ENCODE data around the gene MPDZ. TPM values are rescaled to one million over a fixed set of nuclear protein-coding genes. Genes with fewer than 3 reads are reported as not detected.

MPDZ gene
- total and polyA plus RNA-seq, 2 of the 13 experiments (the other 11 are each of a cell fraction or from before 2014, with no cell fraction given), result 12.4 to 14.7 TPM

- FAIRE-seq (no peak), DNase-seq (ENCODE audit: low spot score) (no peak), ATAC-seq (no peak)
- TF ChIP-seq SRF (IDR thresholded peaks at IDR 0.05; ENCODE audit: low read depth, low read length) (no peak), ZNF18 (CRISPR knock-in tag; IDR thresholded peaks at IDR 0.05; ENCODE audit: insufficient replicate concordance) (no peak), RBAK (CRISPR knock-in tag; IDR thresholded peaks at IDR 0.05) (no peak), ZNF136 (CRISPR knock-in tag; IDR thresholded peaks at IDR 0.05; ENCODE audit: low read depth) (no peak), ZKSCAN8 (CRISPR knock-in tag; IDR thresholded peaks at IDR 0.05; ENCODE audit: borderline replicate concordance) (no peak), ISL2 (CRISPR knock-in tag; IDR thresholded peaks at IDR 0.05) (no peak)
- H3K27ac ChIP-seq (ENCODE audit: extremely low read length, insufficient read depth, low read length), result no peak overlapping the region
- H3K36me3 ChIP-seq (replicated peaks in 1 of 2; ENCODE audit: control insufficient read depth in 1 of 2, insufficient read depth in 2 of 2, low read length in 2 of 2), result no peaks in the 10 kb centered on the region
- intact Hi-C loops (cut with micrococcal nuclease; ENCODE audit: unreplicated experiment) (no loop called here), in situ Hi-C loops (cut with HindIII; ENCODE audit: extremely low pct_ligation_motif_present, low pct_unique_long_range_greater_than_20kb) (no loop called here)
- H3K9ac ChIP-seq (ENCODE audit: insufficient read depth, low read depth, low read length), result no peak overlapping the region
- ChIA-PET CTCF (ENCODE audit: low intra/inter-chr PET ratio, low total read pairs) (no interaction called here), POLR2A (no interaction called here)
- H2AFZ ChIP-seq (ENCODE audit: low read length), result no peak overlapping the region
- no peaks in the 10 kb centered on the region for H3K79me2 ChIP-seq (ENCODE audit: insufficient read depth, low read length)
- H3K4me2 ChIP-seq (ENCODE audit: low read depth, low read length), result no peak overlapping the region
- no TSS peak for BruUV-seq (replicated peaks)
- H4K20me1 ChIP-seq (ENCODE audit: insufficient read depth, low read length), result no peaks in the 10 kb centered on the region
- no peaks in the 10 kb centered on the region for H3K27me3 ChIP-seq (ENCODE audit: control insufficient read depth in 1 of 2, insufficient read depth in 2 of 2, low read length in 2 of 2)
- 50% methylated on average over 3 of the region's 3 CpGs for WGBS (ENCODE audit: low lambda C conversion rate)
- H3K4me1 ChIP-seq (ENCODE audit: insufficient read depth, low read length), result peaks cover 8% of the 10 kb centered on the region; the same call in 1 of the 2 replicates
- no peaks in the 10 kb centered on the region for H3K9me3 ChIP-seq (ENCODE audit: low read length)
- H3K4me3 ChIP-seq (replicated peaks in 1 of 3; ENCODE audit: insufficient read depth in 1 of 3, low read depth in 2 of 3, low read length in 3 of 3), result no peak overlapping the region
Measured at GRCh38 chr9:13069498-13069897, 210.0 kb downstream of the MPDZ start.

GRCh38 chr9:13064676-13065075, 214.8 kb downstream of the MPDZ start:
- no peaks in the 10 kb centered on the region for H3K36me3 ChIP-seq (replicated peaks in 1 of 2; ENCODE audit: control insufficient read depth in 1 of 2, insufficient read depth in 2 of 2, low read length in 2 of 2)
- DNase-seq (ENCODE audit: low spot score), result no peak
- FAIRE-seq, result no peak
- no TSS peak for BruUV-seq (replicated peaks)
- H3K27me3 ChIP-seq (ENCODE audit: control insufficient read depth in 1 of 2, insufficient read depth in 2 of 2, low read length in 2 of 2), result no peaks in the 10 kb centered on the region
- 0% methylated on average over 1 of the region's 1 CpG for WGBS (ENCODE audit: low lambda C conversion rate)
- H3K79me2 ChIP-seq (ENCODE audit: insufficient read depth, low read length), result no peaks in the 10 kb centered on the region
- H2AFZ ChIP-seq (ENCODE audit: low read length), result no peak overlapping the region
- no peak overlapping the region for H3K9ac ChIP-seq (ENCODE audit: insufficient read depth, low read depth, low read length)
- no peaks in the 10 kb centered on the region for H4K20me1 ChIP-seq (ENCODE audit: insufficient read depth, low read length)
- in situ Hi-C loops (cut with HindIII; ENCODE audit: extremely low pct_ligation_motif_present, low pct_unique_long_range_greater_than_20kb), result no loop called here
- ChIA-PET POLR2A (no interaction called here), CTCF (ENCODE audit: low intra/inter-chr PET ratio, low total read pairs) (no interaction called here)
- H3K4me2 ChIP-seq (ENCODE audit: low read depth, low read length), result no peak overlapping the region
- no peaks in the 10 kb centered on the region for H3K9me3 ChIP-seq (ENCODE audit: low read length)
- H3K4me1 ChIP-seq (ENCODE audit: insufficient read depth, low read length), result no peaks in the 10 kb centered on the region
- no peak for ATAC-seq
- no peak overlapping the region for H3K27ac ChIP-seq (ENCODE audit: extremely low read length, insufficient read depth, low read length)
- intact Hi-C loops (cut with micrococcal nuclease; ENCODE audit: unreplicated experiment), result no loop called here
- H3K4me3 ChIP-seq (replicated peaks in 1 of 3; ENCODE audit: insufficient read depth in 1 of 3, low read depth in 2 of 3, low read length in 3 of 3), result no peak overlapping the region
- no peak for TF ChIP-seq HOMEZ (CRISPR knock-in tag; IDR thresholded peaks at IDR 0.05; ENCODE audit: low read depth)
- no peak for TF ChIP-seq RERE (CRISPR knock-in tag; IDR thresholded peaks at IDR 0.05; ENCODE audit: low read depth)
- no peak for TF ChIP-seq ZNF546 (CRISPR knock-in tag; conservative IDR thresholded peaks at IDR 0.05)
- TF ChIP-seq HNRNPL (IDR thresholded peaks at IDR 0.05; ENCODE audit: low read depth, low read length), result no peak
- TF ChIP-seq MBD4 (IDR thresholded peaks at IDR 0.05; ENCODE audit: borderline replicate concordance, low read length), result no peak
